Measurements from ENCODE around the gene DENND4C. TPM values are rescaled to one million over a fixed set of nuclear protein-coding genes. Genes with fewer than 3 reads are reported as not detected.
"Not testable (repeated sequence)": the region's sequence is repeated elsewhere in the genome, so short reads cannot be mapped to it uniquely, and the experiment has no call there.

DENND4C gene
- total and polyA plus RNA-seq, 3 donors from 2014 or later, result 28.8 to 136 (median 126) TPM

DNA sequence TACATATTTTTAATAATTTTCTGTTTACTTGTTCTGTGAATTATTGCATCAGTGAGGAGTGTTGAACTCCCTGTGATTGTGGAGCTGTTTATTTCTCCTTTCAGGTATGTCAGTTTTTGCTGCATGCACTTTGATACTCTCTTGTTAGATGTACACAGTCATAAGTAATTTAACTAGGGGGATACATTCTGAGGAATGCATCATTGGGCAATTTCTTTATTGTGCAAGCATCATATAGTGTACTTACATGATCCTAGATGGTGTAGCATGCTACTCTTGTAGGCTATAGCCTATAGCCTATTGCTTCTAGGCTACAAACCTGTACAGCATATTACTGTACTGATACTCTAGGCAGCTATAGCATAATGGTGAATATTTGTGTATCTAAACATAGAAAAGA lies 9.5 kb downstream of the DENND4C start:
- no peaks in the 10 kb centered on the region for H3K36me3 ChIP-seq (ENCODE audit: low read depth, missing control alignments)
- intact Hi-C loops (cut with DNase I; ENCODE audit: low total_unique reads), result no loop called here
- H3K27me3 ChIP-seq, result no peaks in the 10 kb centered on the region
- H3K9me3 ChIP-seq, result no peaks in the 10 kb centered on the region
- no peak for TF ChIP-seq CTCF (IDR thresholded peaks at IDR 0.05)
- no peak for TF ChIP-seq POLR2A (IDR thresholded peaks at IDR 0.05)
- DNase-seq, result no peak
- no peak overlapping the region for H3K27ac ChIP-seq
- H3K4me3 ChIP-seq, result no peak overlapping the region
- no peaks in the 10 kb centered on the region for H3K4me1 ChIP-seq

GRCh38 chr9:19241728-19242127 lies 11.2 kb downstream of the DENND4C start:
- Histone ChIP-seq H3K4me1 (no peaks in the 10 kb centered on the region), H3K27ac (no peak overlapping the region), H3K36me3 (ENCODE audit: low read depth, missing control alignments) (no peaks in the 10 kb centered on the region), H3K9me3 (no peaks in the 10 kb centered on the region), H3K4me3 (no peak overlapping the region), H3K27me3 (no peaks in the 10 kb centered on the region)
- DNase-seq, result no peak
- intact Hi-C loops (cut with DNase I; ENCODE audit: low total_unique reads), result no loop called here
- TF ChIP-seq CTCF (IDR thresholded peaks at IDR 0.05), result no peak
- no peak for TF ChIP-seq POLR2A (IDR thresholded peaks at IDR 0.05)
- 75 to 85% methylated on average over 6 of the region's 6 CpGs for WGBS, 2 donors

DNA sequence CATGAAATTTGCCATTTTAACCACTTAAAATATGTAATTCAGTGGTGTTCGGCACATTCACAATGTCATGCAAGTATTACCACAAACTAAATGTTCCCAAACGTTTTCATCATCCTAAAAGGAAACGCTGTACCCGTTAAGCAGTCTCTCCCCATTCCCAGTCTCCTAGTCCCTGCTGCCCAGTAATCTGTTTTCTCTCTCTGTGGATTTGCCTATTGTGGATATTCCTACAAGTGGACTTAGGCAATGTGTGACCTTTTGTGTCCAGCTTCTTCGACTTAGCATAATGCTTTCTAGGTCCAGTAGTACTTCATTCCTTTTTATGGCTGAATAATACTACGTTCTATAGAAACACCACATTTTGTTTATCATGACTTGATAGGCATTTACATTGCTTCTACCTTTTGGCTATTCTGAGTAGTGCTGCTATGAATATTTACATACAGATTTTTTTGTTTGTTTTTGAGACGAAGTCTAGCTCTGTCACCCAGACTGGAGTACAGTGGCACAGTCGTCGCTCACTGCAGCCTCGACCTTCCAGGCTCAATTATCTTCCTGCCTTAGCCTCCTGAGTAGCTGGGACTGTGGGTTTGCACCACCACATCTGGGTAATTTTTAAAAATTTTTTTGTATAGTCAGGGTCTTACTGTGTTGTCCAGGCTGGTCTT lies 13.0 kb downstream of the DENND4C start:
- Histone ChIP-seq H3K36me3 (ENCODE audit: low read depth, missing control alignments) (no peaks in the 10 kb centered on the region), H3K27me3 (no peaks in the 10 kb centered on the region), H3K4me3 (no peak overlapping the region), H3K27ac (no peak overlapping the region), H3K4me1 (no peaks in the 10 kb centered on the region), H3K9me3 (no peaks in the 10 kb centered on the region)
- WGBS, 2 donors, result 70 to 83% methylated on average over 10 of the region's 10 CpGs
- no peak for DNase-seq
- intact Hi-C loops (cut with DNase I; ENCODE audit: low total_unique reads), result no loop called here
- TF ChIP-seq CTCF (IDR thresholded peaks at IDR 0.05) (no peak), POLR2A (IDR thresholded peaks at IDR 0.05) (no peak)

GRCh38 chr9:19246891-19247290 lies 16.4 kb downstream of the DENND4C start:
- Histone ChIP-seq H3K9me3 (no peaks in the 10 kb centered on the region), H3K27me3 (no peaks in the 10 kb centered on the region), H3K27ac (no peak overlapping the region), H3K4me1 (no peaks in the 10 kb centered on the region), H3K4me3 (no peak overlapping the region), H3K36me3 (ENCODE audit: low read depth, missing control alignments) (no peaks in the 10 kb centered on the region)
- intact Hi-C loops (cut with DNase I; ENCODE audit: low total_unique reads), result no loop called here
- 50 to 81% methylated on average over 3 of the region's 3 CpGs for WGBS, 2 donors
- no peak for DNase-seq
- TF ChIP-seq POLR2A (IDR thresholded peaks at IDR 0.05) (no peak), CTCF (IDR thresholded peaks at IDR 0.05) (no peak)

- WGBS, 2 donors, result 78 to 94% methylated on average over 2 of the region's 2 CpGs
- Histone ChIP-seq H3K4me3 (no peak overlapping the region), H3K27ac (no peak overlapping the region), H3K36me3 (ENCODE audit: low read depth, missing control alignments) (no peaks in the 10 kb centered on the region), H3K4me1 (peaks cover under 1% of the 10 kb centered on the region), H3K9me3 (no peaks in the 10 kb centered on the region), H3K27me3 (no peaks in the 10 kb centered on the region)
- intact Hi-C loops (cut with DNase I; ENCODE audit: low total_unique reads), result no loop called here
- TF ChIP-seq POLR2A (IDR thresholded peaks at IDR 0.05) (no peak), CTCF (IDR thresholded peaks at IDR 0.05) (no peak)
- no peak for DNase-seq
Observed at GRCh38 chr9:19247420-19247819, 16.9 kb downstream of the DENND4C start.

DNA sequence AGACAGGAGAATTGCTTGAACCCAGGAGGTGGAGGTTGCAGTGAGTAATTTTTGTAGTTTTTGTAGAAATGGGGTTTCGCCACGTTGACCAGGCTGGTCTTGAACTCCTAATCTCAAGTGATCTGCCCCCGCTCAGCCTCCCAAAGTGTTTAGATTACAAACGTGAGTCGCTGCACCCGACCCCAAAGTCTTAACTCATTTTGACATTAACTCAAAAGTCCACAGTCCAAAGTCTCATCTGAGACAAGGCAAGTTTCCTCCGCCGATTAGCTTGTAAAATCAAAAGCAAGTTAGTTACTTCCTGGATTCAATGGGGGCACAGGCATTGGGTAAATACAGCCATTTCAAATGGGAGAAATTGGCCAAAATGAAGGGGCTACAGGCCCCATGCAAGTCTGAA lies 19.9 kb downstream of the DENND4C start:
- WGBS, 2 donors, result 85 to 88% methylated on average over 8 of the region's 8 CpGs
- H3K4me1 ChIP-seq; intact Hi-C loops (cut with DNase I; ENCODE audit: low total_unique reads); H3K9me3 ChIP-seq; DNase-seq; H3K36me3 ChIP-seq (ENCODE audit: low read depth, missing control alignments); H3K27me3 ChIP-seq; H3K27ac ChIP-seq; H3K4me3 ChIP-seq: not testable (repeated sequence)

DNA sequence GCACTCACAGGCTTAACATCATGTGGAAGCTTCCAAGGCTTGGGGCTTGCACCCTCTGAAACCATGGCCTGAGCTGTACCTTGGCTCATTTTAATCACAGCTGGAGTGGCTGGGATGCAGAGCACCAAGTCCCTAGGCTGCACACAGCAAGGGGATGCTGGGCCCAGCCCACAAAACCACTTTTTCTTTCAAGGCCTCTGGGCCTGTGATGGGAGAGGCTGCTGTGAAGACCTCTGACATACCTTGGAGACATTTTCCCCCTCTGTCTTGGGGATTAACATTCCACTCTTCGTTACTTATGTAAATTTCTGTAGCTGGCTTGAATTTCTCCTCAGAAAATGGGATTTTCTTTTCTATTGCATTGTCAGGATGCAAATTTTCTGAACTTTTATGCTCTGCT lies 20.7 kb downstream of the DENND4C start:
- H3K4me1 ChIP-seq; H3K27me3 ChIP-seq; DNase-seq; H3K9me3 ChIP-seq; H3K27ac ChIP-seq; intact Hi-C loops (cut with DNase I; ENCODE audit: low total_unique reads); H3K36me3 ChIP-seq (ENCODE audit: low read depth, missing control alignments); H3K4me3 ChIP-seq: not testable (repeated sequence)
- WGBS, 2 donors, result 71 to 90% methylated on average over 1 of the region's 1 CpG

Measured in testis (tissue), 3 donors.